ENCODE data around the gene UBE3A. TPM values are rescaled to one million over a fixed set of nuclear protein-coding genes. Genes with fewer than 3 reads are reported as not detected.

UBE3A gene
- polyA plus RNA-seq, 1 of the 3 experiments (the other 2 are of a cell fraction): 9.7 TPM

- H3K27ac ChIP-seq (ENCODE audit: low read depth in 2 of 2, low read length in 1 of 2): peak overlapping the region; percentile 39 to 53; a peak in 2 of 4 replicates
- H3K9me2 ChIP-seq: no peaks in the 10 kb centered on the region
- H3K9ac ChIP-seq: no peak overlapping the region; the same call in 1 of the 2 replicates
- POLR2A ChIA-PET: no interaction called here
- WGBS (ENCODE audit: low lambda C conversion rate): 73% methylated on average over 4 of the region's 4 CpGs
- peaks cover 9% of the 10 kb centered on the region for H3F3A ChIP-seq (replicated peaks; ENCODE audit: insufficient read depth)
- H4K20me1 ChIP-seq (ENCODE audit: insufficient read depth): peaks cover 18% of the 10 kb centered on the region; the same call in 1 of the 2 replicates
- peaks cover 80% of the 10 kb centered on the region for H3K79me2 ChIP-seq (ENCODE audit: insufficient read depth)
- CTCF ChIA-PET: interaction anchor here (0.9 kb wide), 1 partner anchor 51 kb away, joined by 4 read pairs; no protein-coding TSS in a partner anchor
- H3K4me2 ChIP-seq: peak overlapping the region; percentile 39; the same call in 1 of the 2 replicates
- H3K4me3 ChIP-seq (ENCODE audit: low read depth in 2 of 2, low read length in 1 of 2): peak overlapping the region in 1 of 2 experiments; percentile 29; a peak in 1 of 4 replicates
- no peaks in the 10 kb centered on the region for H3K9me3 ChIP-seq
- TF ChIP-seq PBX3 (IDR thresholded peaks at IDR 0.05) (no peak), ELF1 (IDR thresholded peaks at IDR 0.05) (no peak), JUND (IDR thresholded peaks at IDR 0.05) (peak; percentile 41), TCF12 (IDR thresholded peaks at IDR 0.05) (peak; percentile 39), SIN3A (IDR thresholded peaks at IDR 0.05; ENCODE audit: borderline replicate concordance, low read depth, low read length) (no peak), MAX (IDR thresholded peaks at IDR 0.05; ENCODE audit: low read depth) (no peak), FOSL2 (IDR thresholded peaks at IDR 0.05; ENCODE audit: borderline replicate concordance, low read depth) (peak; percentile 65; the same call in 1 of the 2 replicates), SMC3 (IDR thresholded peaks at IDR 0.05; ENCODE audit: low read depth, low read length) (no peak), POLR2AphosphoS5 (IDR thresholded peaks at IDR 0.05; ENCODE audit: low read depth, low read length) (no peak), USF1 (IDR thresholded peaks at IDR 0.05; ENCODE audit: borderline replicate concordance, low read depth) (no peak), RFX5 (IDR thresholded peaks at IDR 0.05; ENCODE audit: low read length) (no peak), EP300 (IDR thresholded peaks at IDR 0.05; ENCODE audit: borderline replicate concordance in 1 of 2, low read depth in 1 of 2, low read length in 1 of 2) (no peak), FOXM1 (IDR thresholded peaks at IDR 0.05; ENCODE audit: low read depth) (no peak), CHD2 (IDR thresholded peaks at IDR 0.05; ENCODE audit: low read length, partially characterized antibody) (no peak), GATA2 (CRISPR knock-in tag; IDR thresholded peaks at IDR 0.05) (no peak), MEF2A (IDR thresholded peaks at IDR 0.05; ENCODE audit: borderline replicate concordance, low read depth) (no peak)
- peaks cover 0 to 9% of the 10 kb centered on the region in 2 experiments; a peak in 1 of 4 replicates for H3K4me1 ChIP-seq (ENCODE audit: control insufficient read depth in 1 of 2, insufficient read depth in 2 of 2, low read depth in 1 of 2, low read length in 1 of 2)
- no peak for DNase-seq
- peaks cover 7 to 30% of the 10 kb centered on the region in 2 experiments for H3K36me3 ChIP-seq (replicated peaks in 1 of 2; ENCODE audit: control insufficient read depth in 1 of 2, insufficient read depth in 2 of 2, low read length in 1 of 2)
- H2AFZ ChIP-seq (ENCODE audit: low read depth): no peak overlapping the region
- no peaks in the 10 kb centered on the region for H3K27me3 ChIP-seq (ENCODE audit: insufficient read depth)
Observed at GRCh38 chr15:25391971-25392721, 46.7 kb downstream of the UBE3A start.

- POLR2A ChIA-PET: no interaction called here
- Histone ChIP-seq H3K9me2 (no peaks in the 10 kb centered on the region), H3K9ac (no peak overlapping the region), H3K79me2 (ENCODE audit: insufficient read depth) (peaks cover 100% of the 10 kb centered on the region), H3F3A (replicated peaks; ENCODE audit: insufficient read depth) (no peaks in the 10 kb centered on the region), H4K20me1 (ENCODE audit: insufficient read depth) (peaks cover 9% of the 10 kb centered on the region; the same call in 1 of the 2 replicates), H3K4me2 (no peak overlapping the region), H3K27ac (ENCODE audit: low read depth in 2 of 2, low read length in 1 of 2) (no peak overlapping the region), H2AFZ (ENCODE audit: low read depth) (no peak overlapping the region), H3K36me3 (replicated peaks in 1 of 2; ENCODE audit: control insufficient read depth in 1 of 2, insufficient read depth in 2 of 2, low read length in 1 of 2) (peaks cover 7 to 46% of the 10 kb centered on the region in 2 experiments), H3K27me3 (ENCODE audit: insufficient read depth) (no peaks in the 10 kb centered on the region), H3K4me3 (ENCODE audit: low read depth in 2 of 2, low read length in 1 of 2) (no peak overlapping the region), H3K9me3 (no peaks in the 10 kb centered on the region), H3K4me1 (ENCODE audit: control insufficient read depth in 1 of 2, insufficient read depth in 2 of 2, low read depth in 1 of 2, low read length in 1 of 2) (no peaks in the 10 kb centered on the region; a peak in 1 of 4 replicates)
- CTCF ChIA-PET: interaction anchor here (1.5 kb wide), 1 partner anchor 9 kb away, joined by 3 read pairs; no protein-coding TSS in a partner anchor
- DNase-seq: no peak
- TF ChIP-seq SMC3 (IDR thresholded peaks at IDR 0.05; ENCODE audit: low read depth, low read length) (no peak), REST (IDR thresholded peaks at IDR 0.05; ENCODE audit: low read depth, low read length) (no peak), MXI1 (IDR thresholded peaks at IDR 0.05; ENCODE audit: low read depth, low read length) (no peak), ZBTB33 (IDR thresholded peaks at IDR 0.05; ENCODE audit: borderline replicate concordance, low read depth) (no peak), RCOR1 (IDR thresholded peaks at IDR 0.05; ENCODE audit: low read length) (no peak), TEAD4 (IDR thresholded peaks at IDR 0.05; ENCODE audit: borderline replicate concordance, insufficient read depth) (no peak)
Observed at GRCh38 chr15:25385986-25386385, 52.8 kb downstream of the UBE3A start.

All from SK-N-SH (cell line).